Mesothelial cell of epicardium (in vitro differentiated cells): Measurements from ENCODE around the gene DPP6. TPM values are rescaled to one million over a fixed set of nuclear protein-coding genes. Genes with fewer than 3 reads are reported as not detected.

Experiments used
- DNase-seq, 2 experiments: peaks; one replicate each; pipeline ENCODE4 v3.0.0; 2021; ENCODE audit warnings: low spot score in 2 of 2; ENCODE audit not compliant: unreplicated experiment in 2 of 2
- H3K27ac Mint-ChIP-seq: 2 replicates; pipeline ENCODE4 v1.8.0; 2021; ENCODE audit warnings: mixed read lengths
- H3K27me3 Mint-ChIP-seq: 2 replicates; pipeline ENCODE4 v1.8.0; 2021; ENCODE audit warnings: low read depth, mixed read lengths
- H3K36me3 Mint-ChIP-seq: 2 replicates; pipeline ENCODE4 v1.8.0; 2021; ENCODE audit warnings: mixed read lengths
- H3K4me1 Mint-ChIP-seq: 2 replicates; pipeline ENCODE4 v1.8.0; 2021; ENCODE audit warnings: mixed read lengths
- H3K4me3 Mint-ChIP-seq: 2 replicates; pipeline ENCODE4 v1.8.0; 2021; ENCODE audit warnings: mild to moderate bottlenecking, moderate library complexity, mixed read lengths
- H3K9me3 Mint-ChIP-seq: 2 replicates; pipeline ENCODE4 v1.8.0; 2021; ENCODE audit warnings: mixed read lengths
- total RNA-seq: library from RNA; stranded (reverse); gene quantifications from 3 replicates; pipeline ENCODE4 v1.2.1, GENCODE V29; 2021
- TF ChIP-seq, protein P1 (sequence below): fragments of 200-600 bp; sonication (generic); IDR thresholded peaks from one replicate; pipeline ENCODE4 v1.5.0; 2021; ENCODE audit warnings: antibody characterized with exemption; ENCODE audit not compliant: unreplicated experiment

The DPP6 gene
- total RNA-seq, 1 donor from 2014 or later: 0.09 TPM

- Mint-ChIP-seq H3K4me3 (no peak overlapping the region), H3K27ac (no peak overlapping the region), H3K4me1 (no peaks in the 10 kb centered on the region), H3K27me3 (peaks cover 1% of the 10 kb centered on the region), H3K36me3 (no peaks in the 10 kb centered on the region), H3K9me3 (no peaks in the 10 kb centered on the region)
- DNase-seq: no peak
- TF ChIP-seq, protein P1, sequence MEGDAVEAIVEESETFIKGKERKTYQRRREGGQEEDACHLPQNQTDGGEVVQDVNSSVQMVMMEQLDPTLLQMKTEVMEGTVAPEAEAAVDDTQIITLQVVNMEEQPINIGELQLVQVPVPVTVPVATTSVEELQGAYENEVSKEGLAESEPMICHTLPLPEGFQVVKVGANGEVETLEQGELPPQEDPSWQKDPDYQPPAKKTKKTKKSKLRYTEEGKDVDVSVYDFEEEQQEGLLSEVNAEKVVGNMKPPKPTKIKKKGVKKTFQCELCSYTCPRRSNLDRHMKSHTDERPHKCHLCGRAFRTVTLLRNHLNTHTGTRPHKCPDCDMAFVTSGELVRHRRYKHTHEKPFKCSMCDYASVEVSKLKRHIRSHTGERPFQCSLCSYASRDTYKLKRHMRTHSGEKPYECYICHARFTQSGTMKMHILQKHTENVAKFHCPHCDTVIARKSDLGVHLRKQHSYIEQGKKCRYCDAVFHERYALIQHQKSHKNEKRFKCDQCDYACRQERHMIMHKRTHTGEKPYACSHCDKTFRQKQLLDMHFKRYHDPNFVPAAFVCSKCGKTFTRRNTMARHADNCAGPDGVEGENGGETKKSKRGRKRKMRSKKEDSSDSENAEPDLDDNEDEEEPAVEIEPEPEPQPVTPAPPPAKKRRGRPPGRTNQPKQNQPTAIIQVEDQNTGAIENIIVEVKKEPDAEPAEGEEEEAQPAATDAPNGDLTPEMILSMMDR: no peak
Measured at GRCh38 chr7:154623399-154623798, 571.2 kb downstream of the DPP6 start.

DNA sequence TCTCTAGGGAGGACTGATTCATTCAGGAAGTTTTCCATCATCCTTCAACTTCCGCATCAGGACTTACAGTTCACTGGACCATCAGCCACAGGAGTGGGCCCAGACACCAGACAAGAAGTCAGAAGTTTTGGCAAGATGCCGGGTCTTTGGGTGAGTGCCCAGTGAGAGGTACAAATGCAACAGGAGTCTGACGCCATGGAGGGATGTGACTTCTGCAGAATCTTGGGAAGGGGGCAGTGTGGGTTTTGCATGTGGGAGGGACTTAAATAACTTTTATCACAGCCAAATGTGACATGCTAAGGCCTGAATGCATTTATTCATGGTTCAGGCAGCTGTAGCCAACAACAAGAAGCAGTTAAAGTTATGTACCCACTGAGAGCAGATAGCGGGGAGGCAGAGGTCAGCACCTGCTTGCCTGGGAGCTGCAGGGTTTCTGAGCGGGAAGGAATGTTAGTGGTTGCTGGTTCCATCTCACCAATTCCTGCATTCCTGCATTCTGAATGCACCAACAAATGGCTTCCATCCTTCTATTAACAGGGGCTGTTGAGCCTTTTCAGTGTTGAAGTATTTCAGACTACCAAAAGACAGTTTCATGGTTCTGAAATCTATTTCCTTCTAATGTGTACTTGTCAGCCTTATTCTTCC, 575.6 kb downstream of the DPP6 start:
- no peak overlapping the region for H3K4me3 Mint-ChIP-seq
- TF ChIP-seq, protein P1: no peak
- peaks cover 1% of the 10 kb centered on the region for H3K27me3 Mint-ChIP-seq
- H3K9me3 Mint-ChIP-seq: no peaks in the 10 kb centered on the region
- H3K4me1 Mint-ChIP-seq: no peaks in the 10 kb centered on the region
- H3K27ac Mint-ChIP-seq: no peak overlapping the region
- H3K36me3 Mint-ChIP-seq: no peaks in the 10 kb centered on the region
- no peak for DNase-seq

DNA sequence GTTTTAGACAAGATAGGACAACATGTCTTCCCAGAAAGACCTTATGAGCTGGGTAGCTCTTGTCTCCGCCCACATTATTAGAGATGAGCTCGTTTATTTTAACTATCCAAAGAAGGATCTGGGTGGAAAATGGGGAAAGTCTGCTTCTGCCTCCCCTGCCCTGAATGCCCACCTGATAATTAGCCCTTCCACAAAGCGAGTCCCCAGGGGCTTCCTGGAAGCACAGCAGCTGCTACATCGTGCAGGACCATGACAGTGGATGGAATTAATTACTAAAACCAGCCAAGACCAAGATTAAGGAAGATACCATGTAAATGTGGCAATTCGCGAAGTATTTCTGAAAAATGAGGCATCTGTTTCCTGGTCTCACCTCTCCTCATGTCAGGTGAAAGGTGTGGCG, 576.4 kb downstream of the DPP6 start:
- H3K36me3 Mint-ChIP-seq: no peaks in the 10 kb centered on the region
- no peak for DNase-seq
- no peaks in the 10 kb centered on the region for H3K4me1 Mint-ChIP-seq
- H3K27ac Mint-ChIP-seq: no peak overlapping the region
- no peaks in the 10 kb centered on the region for H3K9me3 Mint-ChIP-seq
- peaks cover 1% of the 10 kb centered on the region for H3K27me3 Mint-ChIP-seq
- H3K4me3 Mint-ChIP-seq: no peak overlapping the region
- TF ChIP-seq, protein P1: no peak

DNA sequence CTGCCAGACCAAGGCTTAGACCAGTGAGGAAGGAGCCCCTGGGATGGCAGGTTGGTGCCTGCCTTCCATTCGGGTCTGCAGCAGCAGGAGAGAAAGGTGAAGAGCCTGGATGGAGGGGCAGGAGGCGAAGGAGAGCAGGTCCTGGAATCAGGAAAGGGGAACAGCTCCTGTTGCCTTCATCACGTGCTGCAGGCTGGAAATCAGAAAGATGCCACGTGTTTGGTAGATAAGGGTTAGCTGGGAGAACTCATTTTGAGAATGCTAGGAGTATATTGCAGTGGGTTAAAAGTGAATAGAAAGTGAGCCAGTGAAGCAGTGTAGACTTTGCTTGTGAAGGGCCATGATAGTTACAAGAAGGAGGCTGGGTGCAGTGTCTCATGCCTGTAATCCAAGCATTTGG, 579.0 kb downstream of the DPP6 start:
- DNase-seq: no peak
- TF ChIP-seq, protein P1: no peak
- peaks cover 1% of the 10 kb centered on the region for H3K27me3 Mint-ChIP-seq
- peaks cover 12% of the 10 kb centered on the region for H3K9me3 Mint-ChIP-seq
- no peak overlapping the region for H3K4me3 Mint-ChIP-seq
- no peaks in the 10 kb centered on the region for H3K36me3 Mint-ChIP-seq
- no peak overlapping the region for H3K27ac Mint-ChIP-seq
- H3K4me1 Mint-ChIP-seq: no peaks in the 10 kb centered on the region

GRCh38 chr7:154633641-154634040, 581.4 kb downstream of the DPP6 start:
- TF ChIP-seq, protein P1: no peak
- Mint-ChIP-seq H3K27ac (no peak overlapping the region), H3K4me1 (no peaks in the 10 kb centered on the region), H3K36me3 (no peaks in the 10 kb centered on the region), H3K27me3 (peaks cover 1% of the 10 kb centered on the region), H3K9me3 (peaks cover 12% of the 10 kb centered on the region), H3K4me3 (no peak overlapping the region)
- DNase-seq: no peak

GRCh38 chr7:154638286-154638685, 586.1 kb downstream of the DPP6 start:
- H3K27ac Mint-ChIP-seq: no peak overlapping the region
- no peaks in the 10 kb centered on the region for H3K36me3 Mint-ChIP-seq
- no peak overlapping the region for H3K4me3 Mint-ChIP-seq

More at GRCh38 chr7:154638286-154638685, 586.1 kb downstream of the DPP6 start:
- Mint-ChIP-seq H3K27me3 (no peaks in the 10 kb centered on the region), H3K9me3 (peaks cover 12% of the 10 kb centered on the region), H3K4me1 (no peaks in the 10 kb centered on the region)
- no peak for DNase-seq
- TF ChIP-seq, protein P1: no peak
